HepG2 (cell line): Measurements from ENCODE around the gene PDZD4. TPM values are rescaled to one million over a fixed set of nuclear protein-coding genes. Genes with fewer than 3 reads are reported as not detected.

Source experiments
- ATAC-seq: fragments of 200-7000 bp; cut with Tn5 transposase; 3 replicates; pipeline ENCODE4 v1.9.1; 2020; ENCODE audit warnings: mild to moderate bottlenecking, moderate library complexity
- BruUV-seq: library from RNA; stranded (reverse); fragments of 400-500 nt; replicated peaks from 2 replicates; lab custom pipeline; 2021; lab: Mats Ljungman, UMichigan
- CTCF ChIA-PET: fragments of 300-600 bp; formaldehyde crosslinking; extraction: SDS; loops from one replicate; lab custom pipeline; 2021; ENCODE audit warnings: low total read pairs, inconsistent platforms, low intra/inter-chr PET ratio; lab: Yijun Ruan, JAX
- POLR2A ChIA-PET: fragments of 350-600 bp; sonication (Branson Sonifier 250); formaldehyde crosslinking; loops from one replicate; lab custom pipeline; 2020; ENCODE audit warnings: antibody characterized with exemption, inconsistent platforms; lab: Yijun Ruan, JAX
- DNase-seq: peaks from one replicate; pipeline ENCODE4 v3.0.0-alpha.2; 2015; ENCODE audit warnings: low spot score
- FAIRE-seq: peaks from 3 replicates; lab custom pipeline; 2011; peaks lifted over from hg19 to GRCh38; lab: Jason Lieb, UNC
- H2AFZ ChIP-seq: one replicate; pipeline ENCODE4 v1.6.1; 2011; ENCODE audit warnings: low read length, inconsistent platforms
- H3K27ac ChIP-seq: fragments of 300-600 bp; 3 replicates; pipeline ENCODE4 v1.8.0; 2011; ENCODE audit warnings: mixed run types, mild to moderate bottlenecking, mixed read lengths, low read length, inconsistent platforms; ENCODE audit not compliant: insufficient read depth; ENCODE audit errors: extremely low read length
- H3K27me3 ChIP-seq, 2 experiments: fragments of 200-600 bp in 1 of 2; 2 replicates in 1 of 2; 3 replicates in 1 of 2; pipeline versions ENCODE4 v1.6.0 to v1.8.0; 2011; ENCODE audit warnings: low read length in 2 of 2, mild to moderate bottlenecking in 2 of 2, moderate library complexity in 2 of 2, inconsistent platforms in 1 of 2; ENCODE audit not compliant: insufficient read depth in 2 of 2, control insufficient read depth in 1 of 2
- H3K36me3 ChIP-seq, 2 experiments: fragments of 200-600 bp in 1 of 2; replicated peaks in 1 of 2; 2 replicates in 1 of 2; 3 replicates in 1 of 2; pipeline versions ENCODE4 v1.5.1 to v1.8.0; 2011; ENCODE audit warnings: low read length in 2 of 2, inconsistent platforms in 1 of 2; ENCODE audit not compliant: insufficient read depth in 2 of 2, control insufficient read depth in 1 of 2
- H3K4me1 ChIP-seq: 2 replicates; pipeline ENCODE4 v1.5.1; 2012; ENCODE audit warnings: low read length, inconsistent platforms; ENCODE audit not compliant: insufficient read depth
- H3K4me2 ChIP-seq: 2 replicates; pipeline ENCODE4 v1.6.0; 2011; ENCODE audit warnings: low read depth, low read length, inconsistent platforms
- H3K4me3 ChIP-seq, 3 experiments: fragments of 200-600 bp in 1 of 3; sonication (generic), shearing (Covaris generic) in 1 of 3; replicated peaks in 1 of 3; 2 replicates each; pipeline ENCODE4 v1.5.1; 2011 to 2016; ENCODE audit warnings: low read length in 3 of 3, inconsistent platforms in 2 of 3, low read depth in 2 of 3, mild to moderate bottlenecking in 2 of 3, control low read depth in 1 of 3, mixed read lengths in 1 of 3; ENCODE audit not compliant: insufficient read depth in 1 of 3
- H3K79me2 ChIP-seq: one replicate; pipeline ENCODE4 v1.6.1; 2011; ENCODE audit warnings: low read length, inconsistent platforms; ENCODE audit not compliant: insufficient read depth
- H3K9ac ChIP-seq: 2 replicates; pipeline ENCODE4 v1.6.0; 2011; ENCODE audit warnings: mild to moderate bottlenecking, low read depth, low read length, inconsistent platforms; ENCODE audit not compliant: insufficient read depth
- H3K9me3 ChIP-seq: 2 replicates; pipeline ENCODE4 v1.5.1; 2012; ENCODE audit warnings: mild to moderate bottlenecking, low read length
- H4K20me1 ChIP-seq: 2 replicates; pipeline ENCODE4 v1.6.0; 2011; ENCODE audit warnings: inconsistent platforms, mild to moderate bottlenecking, low read length, moderate library complexity; ENCODE audit not compliant: insufficient read depth
- AGO2 ChIP-seq: fragments of 200-400 bp; formaldehyde crosslinking; optimal IDR thresholded peaks from 2 replicates; pipeline ENCODE3; 2017; ENCODE audit warnings: mild to moderate bottlenecking, low read depth, low read length, moderate library complexity
- HMG20A ChIP-seq: IDR thresholded peaks from 2 replicates; pipeline ENCODE4 v1.6.1; 2016; ENCODE audit warnings: borderline replicate concordance
- STAG1 ChIP-seq: sonication (generic); formaldehyde crosslinking; IDR thresholded peaks from 2 replicates; pipeline ENCODE4 v1.4.0; 2020; ENCODE audit warnings: missing genetic modification reagents
- ZNF337 ChIP-seq: sonication (generic); formaldehyde crosslinking; IDR thresholded peaks from 2 replicates; pipeline ENCODE4 v1.5.1; 2020; ENCODE audit warnings: missing genetic modification reagents, low read depth, mild to moderate bottlenecking, borderline replicate concordance
- ZNF777 ChIP-seq: sonication (generic); formaldehyde crosslinking; IDR thresholded peaks from 2 replicates; pipeline ENCODE4 v1.4.0; 2020; ENCODE audit warnings: missing genetic modification reagents
- WGBS: methylation state at CpG from one replicate; pipeline ENCODE4 v1.1.6; 2017; ENCODE audit warnings: low lambda C conversion rate; 5-methylcytosine and 5-hydroxymethylcytosine counted together
- in situ Hi-C: cut with HindIII; loops from 2 replicates; pipeline ENCODE4 v1.10.0; 2017; ENCODE audit warnings: low pct_unique_long_range_greater_than_20kb; ENCODE audit not compliant: extremely low pct_ligation_motif_present
- intact Hi-C: fragments of 100-400 bp; cut with micrococcal nuclease; formaldehyde crosslinking; loops from one replicate; pipeline ENCODE4 v1.10.0; 2022; ENCODE audit not compliant: unreplicated experiment
- polyA plus RNA-seq, 8 experiments: library from polyadenylated mRNA; depleted of rRNA in 3 of 8; stranded (reverse) in 7 of 8; unstranded in 1 of 8; fragments of >200 nt; fragmentation: Illumina TruSeq in 4 of 8; extraction: Trizol in 4 of 8; gene quantifications; 2 replicates each; pipeline versions ENCODE4 v1.2.1 to v1.2.3, GENCODE V29; 2011 to 2016; ENCODE audit warnings: low read depth in 4 of 8, missing spikeins in 1 of 8, mixed read lengths in 1 of 8; ENCODE audit not compliant: insufficient read depth in 1 of 8
- total RNA-seq, 5 experiments: library from RNA; depleted of rRNA; stranded (reverse); fragments of >200 nt; fragmentation: Illumina TruSeq; extraction: Trizol; gene quantifications; 2 replicates each; pipeline ENCODE4 v1.2.3, GENCODE V29; 2016; ENCODE audit warnings: low read depth in 1 of 5
- TF ChIP-seq, protein P1 (sequence below): sonication (generic); formaldehyde crosslinking; IDR thresholded peaks from 2 replicates; pipeline ENCODE4 v1.4.0; 2020; ENCODE audit warnings: missing genetic modification reagents, borderline replicate concordance
- TF ChIP-seq, protein P2 (sequence below): sonication (generic); formaldehyde crosslinking; IDR thresholded peaks from 2 replicates; pipeline ENCODE4 v1.5.0; 2020; ENCODE audit warnings: mild to moderate bottlenecking, missing genetic modification reagents, moderate library complexity

PDZD4 gene
- total and polyA plus RNA-seq, 2 of the 13 experiments (the other 11 are each of a cell fraction or from before 2014, with no cell fraction given) = not detected

DNA sequence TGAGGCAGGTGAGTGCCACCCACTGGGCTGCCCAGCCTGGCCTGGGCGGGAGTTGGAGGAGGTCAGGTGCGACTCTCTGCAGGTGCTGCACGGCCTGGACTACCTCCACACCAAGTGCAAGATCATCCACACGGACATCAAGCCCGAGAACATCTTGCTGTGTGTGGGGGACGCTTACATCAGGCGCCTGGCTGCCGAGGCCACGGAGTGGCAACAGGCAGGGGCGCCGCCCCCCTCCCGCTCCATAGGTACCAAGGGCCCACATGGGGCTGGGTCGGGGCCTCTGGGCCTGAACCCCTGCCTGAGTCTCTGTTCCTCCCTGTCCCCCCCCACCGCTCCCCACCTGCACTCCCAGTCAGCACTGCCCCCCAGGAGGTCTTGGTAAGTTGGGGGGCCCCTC, 47.5 kb downstream of the PDZD4 start:
- no TSS peak for BruUV-seq
- H3K79me2 ChIP-seq = no peaks in the 10 kb centered on the region
- H4K20me1 ChIP-seq = no peaks in the 10 kb centered on the region
- ATAC-seq (no peak), DNase-seq (no peak)
- no peaks in the 10 kb centered on the region for H3K9me3 ChIP-seq
- TF ChIP-seq AGO2 (peak; percentile 60), HMG20A (CRISPR knock-in tag) (no peak)
- TF ChIP-seq, all 625 proteins: peak for 1
- Histone ChIP-seq H3K4me1 (no peaks in the 10 kb centered on the region), H2AFZ (no peak overlapping the region), H3K9ac (no peak overlapping the region), H3K27me3 (no peaks in the 10 kb centered on the region), H3K36me3 (no peaks in the 10 kb centered on the region; a peak in 2 of 5 replicates), H3K27ac (no peak overlapping the region), H3K4me2 (no peak overlapping the region), H3K4me3 (no peak overlapping the region)
- no CpG with 5 or more reads among the region's 14 CpGs for WGBS
- no peak for FAIRE-seq
- CTCF ChIA-PET = no interaction called here
- intact Hi-C loops (loop anchor here (2.0 kb wide), 1 partner anchor 18 kb away; the partner anchor contains the start of gene PLXNB3), in situ Hi-C loops (no loop called here)
- POLR2A ChIA-PET = interaction anchor here (1.0 to 1.5 kb wide), 2 partner anchors 9 to 11 kb away, joined by 3 to 4 read pairs; partner anchors contain the start of genes IDH3G and SSR4

DNA sequence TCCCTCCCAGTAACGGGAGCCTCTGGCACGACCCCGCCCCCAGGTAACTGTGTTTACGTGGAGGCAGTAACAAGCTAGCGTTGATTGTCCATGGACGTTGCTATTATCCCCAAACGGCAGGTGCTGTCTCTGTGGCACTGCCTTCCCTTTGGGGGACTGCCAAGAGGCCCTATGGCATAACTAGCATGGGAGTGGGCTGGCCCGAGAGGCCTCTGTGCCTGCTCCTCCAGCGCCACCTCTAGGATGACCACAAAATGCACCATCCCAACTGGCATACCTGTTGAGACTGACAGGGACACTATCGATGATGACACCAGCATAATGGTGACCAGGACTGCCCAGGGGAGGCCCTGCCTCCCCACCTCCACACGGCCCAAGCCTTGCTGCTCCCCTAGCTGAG, 48.0 kb downstream of the PDZD4 start:
- Histone ChIP-seq H3K9ac (no peak overlapping the region), H3K9me3 (no peaks in the 10 kb centered on the region), H3K27ac (no peak overlapping the region), H3K4me1 (no peaks in the 10 kb centered on the region), H3K79me2 (no peaks in the 10 kb centered on the region), H3K27me3 (no peaks in the 10 kb centered on the region), H3K4me3 (no peak overlapping the region), H3K36me3 (no peaks in the 10 kb centered on the region; a peak in 2 of 5 replicates), H3K4me2 (no peak overlapping the region), H2AFZ (no peak overlapping the region), H4K20me1 (no peaks in the 10 kb centered on the region)
- no TSS peak for BruUV-seq
- TF ChIP-seq STAG1 (CRISPR knock-in tag) = peak; percentile 25
- TF ChIP-seq, protein P1, sequence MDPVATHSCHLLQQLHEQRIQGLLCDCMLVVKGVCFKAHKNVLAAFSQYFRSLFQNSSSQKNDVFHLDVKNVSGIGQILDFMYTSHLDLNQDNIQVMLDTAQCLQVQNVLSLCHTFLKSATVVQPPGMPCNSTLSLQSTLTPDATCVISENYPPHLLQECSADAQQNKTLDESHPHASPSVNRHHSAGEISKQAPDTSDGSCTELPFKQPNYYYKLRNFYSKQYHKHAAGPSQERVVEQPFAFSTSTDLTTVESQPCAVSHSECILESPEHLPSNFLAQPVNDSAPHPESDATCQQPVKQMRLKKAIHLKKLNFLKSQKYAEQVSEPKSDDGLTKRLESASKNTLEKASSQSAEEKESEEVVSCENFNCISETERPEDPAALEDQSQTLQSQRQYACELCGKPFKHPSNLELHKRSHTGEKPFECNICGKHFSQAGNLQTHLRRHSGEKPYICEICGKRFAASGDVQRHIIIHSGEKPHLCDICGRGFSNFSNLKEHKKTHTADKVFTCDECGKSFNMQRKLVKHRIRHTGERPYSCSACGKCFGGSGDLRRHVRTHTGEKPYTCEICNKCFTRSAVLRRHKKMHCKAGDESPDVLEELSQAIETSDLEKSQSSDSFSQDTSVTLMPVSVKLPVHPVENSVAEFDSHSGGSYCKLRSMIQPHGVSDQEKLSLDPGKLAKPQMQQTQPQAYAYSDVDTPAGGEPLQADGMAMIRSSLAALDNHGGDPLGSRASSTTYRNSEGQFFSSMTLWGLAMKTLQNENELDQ (CRISPR knock-in tag) = no peak
- TF ChIP-seq ZNF777 = no peak
- no peak for TF ChIP-seq ZNF337 (CRISPR knock-in tag)
- TF ChIP-seq, protein P2, sequence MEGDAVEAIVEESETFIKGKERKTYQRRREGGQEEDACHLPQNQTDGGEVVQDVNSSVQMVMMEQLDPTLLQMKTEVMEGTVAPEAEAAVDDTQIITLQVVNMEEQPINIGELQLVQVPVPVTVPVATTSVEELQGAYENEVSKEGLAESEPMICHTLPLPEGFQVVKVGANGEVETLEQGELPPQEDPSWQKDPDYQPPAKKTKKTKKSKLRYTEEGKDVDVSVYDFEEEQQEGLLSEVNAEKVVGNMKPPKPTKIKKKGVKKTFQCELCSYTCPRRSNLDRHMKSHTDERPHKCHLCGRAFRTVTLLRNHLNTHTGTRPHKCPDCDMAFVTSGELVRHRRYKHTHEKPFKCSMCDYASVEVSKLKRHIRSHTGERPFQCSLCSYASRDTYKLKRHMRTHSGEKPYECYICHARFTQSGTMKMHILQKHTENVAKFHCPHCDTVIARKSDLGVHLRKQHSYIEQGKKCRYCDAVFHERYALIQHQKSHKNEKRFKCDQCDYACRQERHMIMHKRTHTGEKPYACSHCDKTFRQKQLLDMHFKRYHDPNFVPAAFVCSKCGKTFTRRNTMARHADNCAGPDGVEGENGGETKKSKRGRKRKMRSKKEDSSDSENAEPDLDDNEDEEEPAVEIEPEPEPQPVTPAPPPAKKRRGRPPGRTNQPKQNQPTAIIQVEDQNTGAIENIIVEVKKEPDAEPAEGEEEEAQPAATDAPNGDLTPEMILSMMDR (CRISPR knock-in tag) = peak; percentile 49
- FAIRE-seq = no peak
- POLR2A ChIA-PET = interaction anchor here (1.0 to 2.1 kb wide), 4 partner anchors 10 to 55 kb away, joined by 4 to 9 read pairs (median 4); partner anchors contain the start of genes IDH3G and SSR4
- intact Hi-C loops = loop anchor here (2.0 kb wide), 1 partner anchor 18 kb away; the partner anchor contains the start of gene PLXNB3
- no peak for DNase-seq
- CTCF ChIA-PET = no interaction called here
- ATAC-seq = peak; percentile 19; the same call in 1 of the 3 replicates
- 60% methylated on average over 1 of the region's 11 CpGs for WGBS
- in situ Hi-C loops = no loop called here
